NCI-H2107 (cell line): ENCODE results near the gene UTF1.
"Not testable (repeated sequence)": the region's sequence is repeated elsewhere in the genome, so short reads cannot be mapped to it uniquely, and the experiment has no call there.

Source experiments
- DNase-seq: peaks from one replicate; lab custom pipeline; 2025; lab: John Stamatoyannopoulos, UW

UTF1 gene

GRCh38 chr10:133227256-133227655 lies 2.8 kb upstream of the UTF1 start:
- no peak for DNase-seq

GRCh38 chr10:133229265-133230043 lies 563 bp upstream of the UTF1 start:
- no peak for DNase-seq

- DNase-seq = no peak
Observed at GRCh38 chr10:133230387-133231195, 574 bp downstream of the UTF1 start.

DNA sequence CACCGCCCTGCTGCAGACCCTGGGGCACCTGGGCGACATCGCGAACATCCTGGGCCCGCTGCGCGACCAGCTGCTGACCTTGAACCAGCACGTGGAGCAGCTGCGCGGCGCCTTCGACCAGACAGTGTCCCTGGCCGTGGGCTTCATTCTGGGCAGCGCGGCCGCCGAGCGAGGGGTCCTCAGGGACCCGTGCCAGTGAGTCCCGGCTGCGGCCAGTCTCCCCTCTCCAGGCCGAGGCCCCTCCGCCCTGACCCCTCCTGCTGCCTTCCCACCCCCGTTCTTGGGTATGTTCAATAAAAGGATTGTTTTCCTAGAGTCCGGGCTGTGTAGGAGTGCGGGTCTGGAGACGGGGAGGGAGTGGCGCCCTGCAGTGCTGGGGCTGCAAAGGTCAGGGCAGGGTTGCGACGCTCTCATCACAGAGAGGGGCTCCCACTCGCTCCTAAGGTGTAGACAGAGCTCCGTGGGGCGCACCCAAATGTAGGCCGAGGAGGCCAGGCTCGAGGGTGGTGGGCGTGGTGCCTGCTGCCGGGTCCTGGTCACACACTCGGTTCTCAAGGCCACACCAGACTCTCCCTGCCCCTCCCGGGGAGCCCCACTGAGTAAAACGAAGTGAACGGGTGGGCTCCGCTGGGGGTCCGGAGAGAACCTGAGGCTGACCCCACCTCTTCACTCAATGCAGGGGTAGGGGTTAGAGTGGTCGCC lies 1.4 kb downstream of the UTF1 start:
- DNase-seq = no peak

GRCh38 chr10:133231946-133232574 lies 2.0 kb downstream of the UTF1 start:
- no peak for DNase-seq

DNA sequence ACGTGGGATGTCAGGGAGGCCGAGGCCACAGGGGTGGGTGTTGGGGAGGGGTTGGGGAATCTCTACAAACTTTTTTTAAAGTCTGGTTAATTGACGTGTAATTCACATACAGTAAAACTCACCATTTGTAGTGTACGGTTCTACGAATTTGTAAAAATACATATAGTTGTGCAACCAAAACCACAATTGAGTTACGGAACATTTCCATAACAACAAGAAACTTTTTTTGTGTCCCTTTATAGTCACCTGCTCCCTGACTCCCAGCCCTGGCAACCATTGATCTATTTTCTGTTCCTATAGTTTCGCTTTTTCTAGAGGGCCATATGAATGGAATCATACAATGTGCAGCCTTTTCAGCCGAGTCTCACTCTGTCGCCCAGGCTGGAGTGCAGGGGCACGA lies 4.8 kb downstream of the UTF1 start:
- DNase-seq = not testable (repeated sequence)

DNA sequence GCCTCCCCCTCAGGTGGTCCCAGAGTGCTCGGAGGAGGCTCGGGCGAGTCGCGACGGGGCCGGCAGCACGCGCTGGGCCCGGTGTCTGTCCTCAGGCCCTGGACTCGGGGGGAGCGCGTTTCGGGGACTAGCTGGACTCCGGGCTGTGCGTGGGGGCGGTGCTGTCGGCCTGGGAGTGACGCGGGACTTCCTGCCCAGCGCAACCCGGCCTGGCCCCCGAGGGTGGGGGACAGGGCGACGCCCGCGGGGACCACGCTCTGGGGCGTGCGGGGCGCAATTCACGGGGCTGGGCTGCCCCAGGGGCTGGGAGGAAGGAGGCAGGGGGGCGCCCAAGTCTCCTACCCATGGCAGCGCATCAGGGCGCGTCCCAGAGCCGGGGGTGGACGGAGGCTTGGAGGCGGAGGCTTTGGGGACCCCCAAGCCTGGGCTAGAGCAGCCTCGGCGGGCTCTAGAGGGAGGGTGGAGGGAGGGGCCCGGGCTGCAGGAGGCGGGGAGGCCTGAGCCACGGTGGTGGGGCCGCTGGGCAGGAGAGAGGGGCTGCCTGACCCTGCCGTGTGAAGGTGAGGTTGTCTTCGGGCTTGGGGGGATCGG lies 5.3 kb downstream of the UTF1 start:
- DNase-seq = no peak

DNA sequence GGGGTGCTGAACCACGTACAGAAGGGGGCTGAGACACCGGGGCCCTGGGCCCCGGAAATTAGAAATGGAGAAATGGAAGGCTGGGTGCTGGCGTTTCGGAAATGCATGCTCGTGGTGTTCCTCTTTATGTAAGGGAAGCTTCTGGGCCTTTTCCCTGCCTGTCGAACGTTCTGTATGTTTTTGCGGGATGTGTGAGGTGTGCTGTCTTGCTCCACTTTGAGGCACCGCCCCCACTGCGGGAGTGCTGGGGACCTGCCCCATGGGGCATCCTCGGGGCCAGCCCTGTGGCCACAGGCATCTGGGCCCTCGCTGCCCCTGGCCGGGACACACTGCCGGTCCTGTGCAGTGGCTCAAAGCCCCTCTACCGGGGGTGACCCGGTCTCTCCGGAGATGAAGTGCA lies 5.9 kb downstream of the UTF1 start:
- DNase-seq = no peak

DNA sequence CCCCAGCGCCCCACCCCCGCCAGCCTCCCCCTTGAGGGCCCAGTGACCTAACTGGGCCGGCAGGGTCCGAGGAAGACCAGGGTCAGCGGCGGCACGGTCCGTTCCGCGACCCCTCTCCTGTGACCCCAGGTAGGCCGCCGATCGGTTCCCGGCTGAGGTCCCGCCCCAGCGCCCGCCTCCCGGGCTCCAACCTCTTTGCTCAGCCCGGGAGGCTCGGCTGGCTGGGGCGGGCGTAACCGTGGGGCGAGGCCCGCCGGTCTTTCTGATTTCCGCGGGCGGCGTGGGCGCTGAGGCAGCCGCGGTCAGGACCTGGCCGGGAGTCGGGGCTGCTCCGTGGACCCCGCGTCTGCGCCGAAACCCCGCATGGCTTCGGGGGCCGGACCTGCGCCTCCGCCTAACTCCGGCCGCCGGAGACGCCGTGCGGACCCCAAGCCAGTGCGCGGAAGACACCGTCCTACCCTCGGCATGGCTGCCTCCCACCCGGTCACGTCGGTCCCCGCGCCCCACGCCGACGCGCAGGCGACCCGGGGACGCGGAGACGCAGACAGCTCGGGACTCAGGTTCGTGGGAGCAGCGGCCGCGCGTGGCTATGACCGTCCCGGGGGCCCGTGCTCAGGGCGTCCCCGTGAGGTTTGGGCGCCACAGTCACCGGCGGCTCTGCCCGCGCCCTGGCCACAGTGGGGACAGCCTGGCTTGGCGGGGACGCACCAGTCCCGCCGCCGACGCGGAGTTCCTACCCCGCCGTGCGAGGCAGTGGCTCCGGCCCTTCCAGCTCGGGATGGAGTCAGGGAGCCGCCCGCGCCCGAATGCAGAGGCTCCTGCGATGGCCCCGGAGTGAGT lies 6.6 kb downstream of the UTF1 start:
- DNase-seq = no peak

DNA sequence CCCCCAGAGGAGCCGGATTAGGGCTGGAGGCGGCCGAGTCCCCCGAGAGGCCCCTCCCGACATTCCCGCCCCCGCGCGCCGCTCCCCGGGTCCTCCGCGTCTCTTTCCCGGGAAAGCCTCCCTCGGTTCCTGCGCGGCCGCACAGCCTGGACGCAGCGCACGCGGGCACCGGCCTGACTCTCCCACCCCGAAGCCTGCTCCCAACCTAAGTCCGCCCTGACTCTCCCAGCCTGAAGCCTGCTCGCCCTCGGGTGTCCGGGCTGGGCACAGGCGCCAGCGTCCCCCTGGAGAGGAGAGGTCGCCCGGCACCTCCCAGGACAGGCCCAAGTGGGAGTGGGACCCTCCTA lies 7.2 kb downstream of the UTF1 start:
- DNase-seq = no peak

GRCh38 chr10:133237588-133238465 lies 7.8 kb downstream of the UTF1 start, which contains the start of gene VENTX:
Gene VENTX (plus strand): TSS chr10:133237855. CDS start chr10:133237915, 60 bp downstream.
- no peak for DNase-seq

GRCh38 chr10:133238466-133238804 lies 8.4 kb downstream of the UTF1 start:
- DNase-seq = no peak

GRCh38 chr10:133239990-133240389 lies 10.0 kb downstream of the UTF1 start:
- DNase-seq = no peak

GRCh38 chr10:133241501-133242205 lies 11.6 kb downstream of the UTF1 start:
- no peak for DNase-seq

DNA sequence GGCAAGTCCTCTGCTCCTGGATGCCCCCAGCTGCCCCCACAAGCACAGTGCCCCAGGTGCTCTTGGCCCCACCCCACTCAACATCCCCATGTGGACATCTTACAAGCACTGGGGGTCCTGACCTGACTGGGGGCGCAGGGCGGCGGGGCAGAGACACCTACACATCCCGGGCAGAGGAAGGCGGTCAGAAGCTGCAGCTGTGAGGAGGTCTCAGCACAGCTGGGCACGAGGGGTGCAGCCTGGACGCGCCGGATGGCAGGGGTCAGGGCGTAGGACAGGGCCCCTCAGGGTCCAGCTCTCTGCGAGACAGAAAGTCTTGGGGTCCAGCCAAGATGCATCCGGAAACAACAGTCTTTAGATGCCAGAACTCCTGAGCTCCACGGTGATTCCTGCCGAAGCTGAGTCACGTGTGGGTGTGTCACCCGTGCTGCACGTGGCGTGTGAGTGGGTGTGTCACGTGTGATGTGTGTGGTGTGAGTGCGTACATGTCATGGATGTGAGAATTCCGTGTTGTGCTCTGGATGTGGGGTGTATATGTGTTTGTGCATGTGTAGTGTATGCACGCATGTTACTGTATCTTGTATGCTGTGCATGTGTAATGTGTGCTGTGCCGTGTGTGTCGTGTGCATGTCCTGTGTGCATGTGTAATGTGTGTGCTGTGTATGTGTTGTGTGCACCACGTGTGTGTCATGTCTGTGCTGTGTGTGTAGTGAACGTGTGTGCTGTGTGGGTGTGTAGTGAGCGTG lies 12.8 kb downstream of the UTF1 start:
- DNase-seq = no peak

DNA sequence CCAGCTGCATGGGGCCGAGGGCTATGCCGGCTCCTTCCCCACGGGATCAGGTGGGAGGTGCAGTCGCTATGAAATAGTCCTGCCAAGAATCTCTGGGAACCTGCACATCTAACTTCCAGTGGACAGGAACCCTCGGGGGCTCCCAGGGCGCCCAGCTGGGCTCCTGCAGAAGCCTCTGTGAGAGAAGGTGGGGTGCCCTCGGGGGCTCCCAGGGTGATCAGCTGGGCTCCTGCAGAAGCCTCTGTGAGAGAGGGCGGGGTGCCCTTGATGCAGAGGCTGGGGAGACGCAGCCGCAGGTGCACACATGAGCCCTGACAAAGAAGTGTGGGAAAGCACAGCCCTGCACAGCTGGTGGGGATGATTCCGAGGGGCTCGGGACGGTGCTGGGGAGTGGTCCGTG lies 13.6 kb downstream of the UTF1 start:
- no peak for DNase-seq

- no peak for DNase-seq
Observed at GRCh38 chr10:133245439-133246235, 15.6 kb downstream of the UTF1 start.

DNA sequence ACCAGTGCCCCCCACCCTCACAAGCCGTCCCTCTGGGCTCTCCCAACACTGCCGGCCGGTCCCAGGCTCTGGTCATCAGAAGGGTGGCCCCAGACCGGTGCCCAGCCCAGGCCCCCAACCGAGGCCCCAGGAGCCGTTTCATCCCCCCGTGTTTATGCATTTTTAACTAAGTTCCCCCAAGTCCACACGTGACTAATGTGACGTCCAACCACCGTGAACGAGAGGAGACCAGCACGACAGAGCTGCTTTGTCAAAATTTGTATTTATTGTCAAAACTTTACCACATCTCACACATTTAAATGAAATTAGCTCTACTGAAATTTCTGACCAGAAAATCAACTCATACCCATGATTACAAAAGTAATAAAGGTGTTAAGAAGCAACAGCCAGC lies 16.2 kb downstream of the UTF1 start:
- DNase-seq = no peak
